NCI-H2171 (cell line): ENCODE measurements around the gene AVPR1B.

Source experiments
- DNase-seq: peaks from one replicate; lab custom pipeline; 2025; lab: John Stamatoyannopoulos, UW

AVPR1B gene, protein sequence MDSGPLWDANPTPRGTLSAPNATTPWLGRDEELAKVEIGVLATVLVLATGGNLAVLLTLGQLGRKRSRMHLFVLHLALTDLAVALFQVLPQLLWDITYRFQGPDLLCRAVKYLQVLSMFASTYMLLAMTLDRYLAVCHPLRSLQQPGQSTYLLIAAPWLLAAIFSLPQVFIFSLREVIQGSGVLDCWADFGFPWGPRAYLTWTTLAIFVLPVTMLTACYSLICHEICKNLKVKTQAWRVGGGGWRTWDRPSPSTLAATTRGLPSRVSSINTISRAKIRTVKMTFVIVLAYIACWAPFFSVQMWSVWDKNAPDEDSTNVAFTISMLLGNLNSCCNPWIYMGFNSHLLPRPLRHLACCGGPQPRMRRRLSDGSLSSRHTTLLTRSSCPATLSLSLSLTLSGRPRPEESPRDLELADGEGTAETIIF

DNA sequence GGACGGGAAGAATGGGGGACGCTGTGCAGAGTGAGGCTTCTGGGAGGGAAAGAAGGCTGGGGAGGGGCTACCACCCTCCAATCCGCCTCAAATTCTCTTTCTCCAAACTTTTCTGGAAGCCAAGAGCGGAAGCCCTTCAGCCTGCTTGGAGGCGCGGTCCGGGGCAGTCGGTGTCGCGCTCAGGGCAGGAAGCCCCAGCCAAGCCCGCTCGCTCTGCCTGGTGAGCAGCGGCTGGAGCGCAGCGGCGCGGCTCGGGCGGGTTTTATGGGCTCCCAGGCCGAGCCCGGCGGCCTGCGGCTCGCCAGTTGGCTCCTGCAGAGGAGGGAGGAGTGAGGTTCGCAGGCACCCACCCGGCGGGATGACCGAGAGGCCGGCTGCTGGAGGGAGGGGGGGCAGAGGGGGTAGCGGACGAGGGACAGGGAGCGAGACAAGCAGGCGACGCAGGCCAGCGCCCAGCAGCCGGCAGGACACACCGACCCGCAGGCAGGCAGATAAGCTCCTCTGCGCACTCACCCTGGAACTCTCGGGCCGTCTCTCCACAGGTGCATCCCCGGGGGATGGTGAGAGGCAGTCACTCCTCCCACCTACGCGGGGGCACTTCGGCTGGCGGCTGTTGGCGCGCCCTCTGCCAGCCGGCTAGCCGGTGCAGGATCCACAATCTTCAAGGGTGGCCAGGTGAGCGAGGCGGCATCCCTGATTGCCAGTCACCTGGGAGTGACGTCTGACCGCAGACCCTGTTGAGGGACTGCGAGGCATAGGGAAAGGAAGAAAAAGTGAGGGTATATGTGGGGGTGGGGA lies at the start of gene AVPR1B:
AVPR1B (minus strand) TSS at position 238 of the 798 bp plus-strand sequence. CDS start 498 bp downstream, outside the sequence.
- peak; percentile 70 for DNase-seq

DNA sequence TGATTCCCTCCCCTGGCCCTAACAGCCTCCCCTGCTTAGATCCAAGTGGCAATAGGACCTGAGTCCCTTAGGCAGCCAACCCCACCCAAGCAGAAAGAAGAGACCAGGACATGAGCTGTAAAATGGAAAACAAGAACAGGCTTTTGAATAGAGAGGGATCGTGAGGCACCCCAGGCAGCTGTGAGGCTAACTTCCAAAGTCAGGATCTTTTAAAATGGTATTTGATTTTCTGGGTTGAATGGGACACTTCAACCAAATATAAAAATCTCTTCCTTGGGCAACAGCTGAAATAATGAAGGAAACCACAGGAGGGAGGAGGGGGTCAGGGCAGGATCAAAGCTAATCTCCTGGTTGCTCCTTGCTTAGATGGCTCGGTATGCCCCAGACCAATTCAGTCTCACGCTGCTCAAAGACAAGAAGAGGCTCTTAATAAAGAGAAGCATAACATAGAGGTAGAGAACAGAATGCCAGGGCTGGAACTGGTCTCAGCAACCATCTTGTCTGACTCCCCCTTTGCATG lies 28.6 kb upstream of the AVPR1B start:
- DNase-seq, result no peak

GRCh38 chr1:206144605-206145004 lies 27.4 kb upstream of the AVPR1B start:
- DNase-seq, result peak; percentile 10

- DNase-seq, result peak; percentile 69
Measured at GRCh38 chr1:206143537-206144172, 26.5 kb upstream of the AVPR1B start.

DNA sequence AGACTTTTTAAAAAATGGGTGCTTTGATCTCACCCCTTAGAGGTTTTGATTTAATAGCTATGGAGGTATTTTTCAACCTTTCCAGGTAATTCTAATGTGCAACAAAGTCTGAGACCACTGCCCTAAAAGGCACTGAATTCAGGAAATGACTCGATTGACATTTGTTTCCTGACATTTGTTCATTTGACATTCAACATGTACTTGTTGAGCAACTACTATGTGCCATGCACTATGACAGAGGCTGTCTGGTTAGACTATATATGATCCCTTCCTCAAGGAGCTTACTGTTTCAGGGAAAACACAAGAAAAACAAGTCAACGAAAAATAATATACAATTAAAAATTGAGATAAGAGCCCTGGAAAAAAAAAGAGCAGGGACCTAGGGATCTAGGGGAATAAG lies 25.6 kb upstream of the AVPR1B start:
- DNase-seq, result no peak

GRCh38 chr1:206142011-206142410 lies 24.8 kb upstream of the AVPR1B start:
- no peak for DNase-seq

DNA sequence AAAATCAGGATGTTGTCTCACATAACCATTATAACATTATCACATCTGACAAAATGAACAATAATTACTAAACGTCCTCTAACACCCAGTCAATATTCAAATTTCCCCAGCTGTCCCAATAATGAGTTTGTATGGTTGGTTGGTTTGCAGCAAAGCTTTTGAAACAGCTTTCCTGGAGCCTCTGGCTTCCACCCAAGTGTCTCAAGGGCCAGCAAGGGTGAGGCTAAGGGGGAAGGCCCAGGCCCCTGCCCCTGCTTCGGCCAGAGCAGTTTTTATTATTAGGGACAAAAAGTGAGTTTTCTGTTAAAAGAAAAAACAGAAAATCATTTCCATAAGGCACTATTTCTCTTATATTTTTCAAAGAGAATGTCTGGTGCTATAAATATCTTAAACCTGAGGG lies 19.1 kb upstream of the AVPR1B start:
- DNase-seq, result no peak

GRCh38 chr1:206135248-206135647 lies 18.1 kb upstream of the AVPR1B start:
- peak; percentile 26 for DNase-seq

GRCh38 chr1:206133751-206134415 lies 16.7 kb upstream of the AVPR1B start:
- no peak for DNase-seq

DNA sequence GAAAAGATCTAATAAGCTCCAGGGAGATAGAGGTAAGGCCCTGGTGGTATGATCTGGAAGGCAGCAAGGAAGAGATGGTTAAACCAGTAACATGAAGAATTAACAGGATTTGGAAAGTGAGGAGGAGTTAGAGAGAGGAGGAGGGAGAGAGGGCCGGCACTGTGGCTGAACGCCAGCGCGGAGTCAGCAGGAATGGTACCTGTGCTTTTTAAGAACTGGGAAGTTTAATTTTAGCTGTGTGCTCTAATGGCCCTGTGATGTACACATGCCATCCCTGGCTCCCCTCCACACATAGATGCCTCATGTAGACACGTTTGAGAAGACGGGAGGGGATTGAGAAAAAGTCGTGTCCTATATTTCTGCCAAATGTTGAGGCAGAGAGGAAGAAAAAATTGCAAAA lies 13.8 kb upstream of the AVPR1B start:
- DNase-seq, result no peak

DNA sequence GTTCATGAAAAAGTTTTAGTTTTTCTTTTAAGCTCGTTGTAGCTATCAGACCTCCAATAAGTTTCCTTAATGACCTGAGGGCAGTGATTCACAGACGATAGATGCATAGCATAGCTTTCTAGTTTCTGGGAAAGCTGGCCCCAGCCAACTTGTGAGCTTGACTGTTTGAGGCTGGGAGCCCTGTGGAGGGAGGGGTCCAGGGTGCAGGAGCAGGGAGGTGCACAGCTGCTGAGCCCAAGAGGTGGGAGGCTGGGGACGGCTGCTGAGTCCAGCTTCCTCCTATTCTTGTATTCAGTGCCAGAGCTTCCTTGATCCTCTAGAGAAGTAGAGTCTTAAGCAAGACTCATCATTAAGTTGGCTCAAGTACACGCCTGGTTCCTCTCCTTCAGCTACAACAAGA lies 11.0 kb upstream of the AVPR1B start:
- DNase-seq, result no peak

- no peak for DNase-seq
Measured at GRCh38 chr1:206127336-206127735, 10.1 kb upstream of the AVPR1B start.

DNA sequence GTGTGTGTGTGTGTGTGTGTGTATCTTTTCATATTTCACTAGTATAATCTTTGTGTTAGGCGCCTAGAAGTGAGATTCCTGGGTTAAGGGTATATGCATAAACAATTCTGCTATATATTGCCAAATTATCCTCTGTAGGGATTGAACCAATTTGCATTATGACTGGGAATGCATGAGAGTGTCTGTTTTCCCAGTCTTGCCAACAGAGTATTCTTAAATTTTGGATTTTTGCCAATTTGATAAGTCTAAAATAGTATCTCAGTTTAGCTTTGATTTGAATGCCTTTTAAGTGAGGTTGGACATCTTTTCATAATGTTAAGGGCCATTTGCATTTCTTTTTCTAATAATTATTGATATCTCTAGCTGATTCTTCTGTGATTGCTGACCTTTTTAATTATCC lies 8.2 kb upstream of the AVPR1B start:
- DNase-seq, result no peak

- no peak for DNase-seq
Measured at GRCh38 chr1:206122686-206123085, 5.5 kb upstream of the AVPR1B start.

DNA sequence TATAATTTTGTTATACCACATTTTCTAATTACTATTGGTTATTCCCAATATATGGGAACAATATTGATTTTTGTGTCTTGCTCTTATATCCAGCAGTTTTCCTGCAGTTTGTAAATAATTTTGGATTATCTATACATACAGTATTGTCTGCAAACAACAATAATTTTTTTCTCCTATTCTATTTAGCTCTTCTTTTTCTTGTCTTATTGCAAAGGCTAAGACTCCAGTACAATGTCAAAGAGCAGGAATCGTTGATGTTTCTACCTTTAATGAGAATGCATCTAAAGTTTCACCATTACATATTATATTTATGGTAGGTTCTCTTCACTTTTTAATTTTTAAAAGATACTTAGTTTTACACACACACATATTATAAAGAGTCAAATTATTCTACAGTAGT lies 4.1 kb upstream of the AVPR1B start:
- no peak for DNase-seq

DNA sequence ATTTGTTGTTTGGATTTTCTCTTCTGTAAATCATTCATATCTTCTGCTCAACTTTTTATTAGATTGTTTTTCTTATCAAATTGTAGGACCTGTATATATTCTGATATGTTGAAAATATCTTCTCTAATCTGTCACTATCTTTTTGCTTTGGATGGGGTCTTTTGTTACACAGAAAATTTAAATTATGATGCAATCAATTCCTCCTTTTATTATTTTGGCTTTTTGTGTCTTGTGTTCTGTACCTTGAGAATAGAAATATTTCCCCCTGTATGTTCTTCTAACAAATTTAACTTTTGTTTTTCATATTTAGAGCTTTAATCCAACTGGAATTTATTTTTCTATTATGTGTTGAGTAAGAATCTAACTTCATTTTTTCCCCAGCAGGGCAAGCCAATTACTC lies 3.2 kb upstream of the AVPR1B start:
- DNase-seq, result no peak

DNA sequence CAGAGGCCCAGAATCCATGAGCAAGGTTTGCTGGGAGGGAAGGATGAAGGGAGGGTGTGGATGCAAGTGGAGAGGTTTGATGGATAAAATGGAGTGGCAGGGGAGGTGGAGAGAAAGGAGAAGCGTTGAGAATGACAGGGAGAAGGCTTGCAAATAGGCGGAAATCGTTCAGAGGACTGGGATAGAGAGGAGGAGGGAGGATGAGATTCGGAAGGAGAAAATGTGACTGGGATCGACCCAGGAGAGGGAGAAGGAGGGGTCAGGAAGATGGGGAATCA lies 376 bp downstream of the AVPR1B start:
- DNase-seq, result no peak

DNA sequence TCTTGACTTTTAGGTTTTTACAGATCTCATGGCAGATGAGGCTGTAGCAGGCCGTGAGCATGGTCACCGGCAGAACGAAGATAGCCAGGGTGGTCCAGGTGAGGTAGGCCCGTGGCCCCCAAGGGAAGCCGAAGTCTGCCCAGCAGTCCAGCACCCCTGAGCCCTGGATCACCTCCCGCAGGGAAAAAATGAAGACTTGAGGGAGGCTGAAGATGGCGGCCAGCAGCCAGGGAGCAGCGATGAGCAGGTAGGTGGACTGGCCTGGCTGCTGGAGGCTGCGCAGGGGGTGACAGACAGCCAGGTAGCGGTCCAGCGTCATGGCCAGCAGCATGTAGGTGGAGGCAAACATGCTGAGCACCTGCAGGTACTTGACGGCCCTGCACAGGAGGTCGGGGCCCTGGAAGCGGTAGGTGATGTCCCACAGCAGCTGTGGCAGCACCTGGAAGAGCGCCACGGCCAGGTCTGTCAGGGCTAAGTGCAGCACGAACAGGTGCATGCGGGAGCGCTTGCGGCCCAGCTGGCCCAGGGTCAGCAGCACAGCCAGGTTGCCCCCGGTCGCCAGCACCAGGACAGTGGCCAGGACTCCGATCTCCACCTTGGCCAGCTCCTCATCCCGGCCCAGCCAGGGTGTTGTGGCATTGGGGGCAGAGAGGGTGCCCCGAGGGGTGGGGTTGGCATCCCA lies 856 bp downstream of the AVPR1B start:
- DNase-seq, result no peak

DNA sequence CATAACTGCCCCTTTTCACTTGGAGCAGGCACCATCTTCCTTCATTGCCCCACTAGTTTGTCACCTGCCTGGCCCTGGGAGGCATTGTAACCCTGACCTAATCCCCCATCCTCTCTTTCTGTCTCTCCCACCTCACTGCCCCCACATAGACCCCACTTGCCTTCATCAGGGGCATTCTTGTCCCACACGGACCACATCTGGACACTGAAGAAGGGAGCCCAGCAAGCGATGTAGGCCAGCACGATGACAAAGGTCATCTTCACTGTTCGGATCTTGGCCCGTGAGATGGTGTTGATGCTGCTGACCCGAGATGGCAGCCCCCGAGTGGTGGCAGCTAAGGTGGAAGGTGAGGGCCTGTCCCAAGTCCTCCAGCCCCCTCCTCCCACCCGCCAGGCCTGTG lies 1.4 kb downstream of the AVPR1B start:
- DNase-seq, result no peak

DNA sequence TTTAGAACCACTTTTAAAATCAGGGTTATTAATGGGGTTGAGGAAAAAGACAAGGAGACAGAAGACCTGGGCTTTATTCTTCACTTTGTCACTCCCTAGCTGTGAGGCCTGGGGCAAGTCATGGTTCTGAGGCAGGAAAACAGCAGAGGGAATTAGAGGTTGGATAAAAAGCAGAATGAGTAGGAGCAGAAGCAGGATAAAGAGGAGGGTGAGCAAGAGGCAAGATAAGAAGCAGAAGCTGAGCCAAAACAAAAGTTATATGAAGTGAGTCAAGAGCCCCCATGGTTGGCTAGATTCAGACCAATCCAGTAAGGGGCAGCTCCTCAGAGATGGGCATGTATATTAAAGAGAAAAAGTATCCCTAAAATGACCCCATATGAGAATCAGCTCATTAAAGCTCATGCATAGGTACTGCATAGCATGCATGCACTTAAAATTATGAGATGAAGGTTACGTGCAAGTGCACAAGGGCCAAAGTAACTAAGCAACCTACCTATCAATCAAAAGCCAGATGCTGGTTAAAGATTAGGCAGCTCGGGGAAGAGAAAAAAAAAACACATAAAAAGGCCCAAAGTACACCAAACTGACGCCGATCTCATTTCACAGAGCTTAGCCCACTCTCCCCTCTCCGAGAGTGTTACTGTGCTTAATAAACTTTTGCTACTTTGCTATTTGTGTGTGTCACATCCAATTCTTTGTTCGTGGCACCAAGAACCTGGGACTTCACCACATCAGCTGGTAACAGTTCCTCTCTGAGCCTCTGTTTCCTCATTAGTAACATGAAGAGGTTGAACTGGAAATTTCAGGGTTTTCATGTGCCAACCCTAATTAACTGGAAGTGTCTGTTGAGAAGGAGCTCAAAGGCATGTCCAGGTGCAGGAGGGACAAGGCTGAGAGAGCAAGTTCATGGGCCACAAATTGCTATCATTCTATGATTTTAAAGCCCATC lies 2.2 kb downstream of the AVPR1B start:
- DNase-seq, result no peak
